K562 (cell line): ENCODE results near the gene TTC39B. TPM values are rescaled to one million over a fixed set of nuclear protein-coding genes. Genes with fewer than 3 reads are reported as not detected.

Source experiments
- ARNT ChIP-seq, 2 experiments: fragments of 450-650 bp; IDR thresholded peaks; 2 replicates each; pipeline ENCODE4 v1.6.1; 2016; ENCODE audit warnings: mild to moderate bottlenecking in 1 of 2
- KLF10 ChIP-seq: fragments of 250-450 bp; sonication (Bioruptor Pico); IDR thresholded peaks from 2 replicates; pipeline ENCODE4 v1.6.1; 2021; ENCODE audit warnings: matching md5 sums
- MCM7 ChIP-seq, 2 experiments: fragments of 450-650 bp; IDR thresholded peaks; 2 replicates each; pipeline ENCODE4 v1.6.1; 2016 to 2018
- RFX1 ChIP-seq: fragments of 450-650 bp; IDR thresholded peaks from 2 replicates; pipeline ENCODE4 v1.6.1; 2016; ENCODE audit warnings: mild to moderate bottlenecking, moderate library complexity
- XRCC4 ChIP-seq: IDR thresholded peaks from one replicate; pipeline ENCODE4 v1.6.1; 2011; ENCODE audit not compliant: insufficient read depth, insufficient read length; ENCODE audit errors: extremely low read depth
- ZBTB7A ChIP-seq: IDR thresholded peaks from 2 replicates; pipeline ENCODE4 v1.6.1; 2011; ENCODE audit warnings: low read depth, mild to moderate bottlenecking, low read length, moderate library complexity, borderline replicate concordance; ENCODE audit not compliant: control insufficient read depth
- ZNF507 ChIP-seq: conservative IDR thresholded peaks from 2 replicates; pipeline ENCODE4 v1.6.1; 2017; ENCODE audit warnings: missing genetic modification characterization, missing compliant biosample characterization
- polyA plus RNA-seq, 8 experiments: library from polyadenylated mRNA; depleted of rRNA in 4 of 8; stranded (reverse) in 5 of 8; unstranded in 3 of 8; fragments of >200 nt; fragmentation: Nextera tagmentation in 2 of 8; fragmentation: Illumina TruSeq in 1 of 8; extraction: Ambion mirVana in 2 of 8; extraction: Trizol in 1 of 8; gene quantifications; 2 replicates each; pipeline versions ENCODE4 v1.2.1 to v1.2.3, GENCODE V29; 2011 to 2014; ENCODE audit warnings: inconsistent platforms in 1 of 8, missing spikeins in 1 of 8
- total RNA-seq, 7 experiments: library from RNA; depleted of rRNA in 6 of 7; stranded (reverse); fragments of >200 nt in 6 of 7; fragmentation: Illumina TruSeq in 2 of 7; extraction: Trizol in 2 of 7; gene quantifications; 2 replicates each; pipeline versions ENCODE4 v1.2.1 to v1.2.3, GENCODE V29; 2011 to 2021; ENCODE audit warnings: low replicate concordance in 1 of 7
- TF ChIP-seq, protein P1 (sequence below): fragments of 450-650 bp; IDR thresholded peaks from 2 replicates; pipeline ENCODE4 v1.7.0; 2016; ENCODE audit warnings: borderline replicate concordance
- TF ChIP-seq, protein P2 (sequence below): sonication (generic); formaldehyde crosslinking; IDR thresholded peaks from 2 replicates; pipeline ENCODE4 v1.4.0; 2020; ENCODE audit warnings: mild to moderate bottlenecking, missing genetic modification reagents
- TF ChIP-seq, protein P3 (sequence below): fragments of 450-650 bp; IDR thresholded peaks from 2 replicates; pipeline ENCODE4 v1.6.1; 2014; ENCODE audit warnings: low read depth, mild to moderate bottlenecking, moderate library complexity, borderline replicate concordance
- TF ChIP-seq, protein P4 (sequence below): sonication (generic); formaldehyde crosslinking; IDR thresholded peaks from 2 replicates; pipeline ENCODE4 v1.8.1; 2023; ENCODE audit warnings: mild to moderate bottlenecking, missing genetic modification reagents
- TF ChIP-seq, protein P5 (sequence below): fragments of 450-650 bp; formaldehyde crosslinking; IDR thresholded peaks from 2 replicates; pipeline ENCODE4 v1.4.0; 2022; ENCODE audit warnings: mild to moderate bottlenecking, moderate library complexity
- TF ChIP-seq, protein P6 (sequence below): fragments of 450-650 bp; IDR thresholded peaks from one replicate; pipeline ENCODE4 v1.6.1; 2018; ENCODE audit warnings: mild to moderate bottlenecking, moderate library complexity; ENCODE audit not compliant: partially characterized antibody

TTC39B gene
- total and polyA plus RNA-seq, 9 of the 15 experiments (the other 6 are each of a cell fraction or from before 2014, with no cell fraction given): 0.32 to 1.2 (median 0.95) TPM

DNA sequence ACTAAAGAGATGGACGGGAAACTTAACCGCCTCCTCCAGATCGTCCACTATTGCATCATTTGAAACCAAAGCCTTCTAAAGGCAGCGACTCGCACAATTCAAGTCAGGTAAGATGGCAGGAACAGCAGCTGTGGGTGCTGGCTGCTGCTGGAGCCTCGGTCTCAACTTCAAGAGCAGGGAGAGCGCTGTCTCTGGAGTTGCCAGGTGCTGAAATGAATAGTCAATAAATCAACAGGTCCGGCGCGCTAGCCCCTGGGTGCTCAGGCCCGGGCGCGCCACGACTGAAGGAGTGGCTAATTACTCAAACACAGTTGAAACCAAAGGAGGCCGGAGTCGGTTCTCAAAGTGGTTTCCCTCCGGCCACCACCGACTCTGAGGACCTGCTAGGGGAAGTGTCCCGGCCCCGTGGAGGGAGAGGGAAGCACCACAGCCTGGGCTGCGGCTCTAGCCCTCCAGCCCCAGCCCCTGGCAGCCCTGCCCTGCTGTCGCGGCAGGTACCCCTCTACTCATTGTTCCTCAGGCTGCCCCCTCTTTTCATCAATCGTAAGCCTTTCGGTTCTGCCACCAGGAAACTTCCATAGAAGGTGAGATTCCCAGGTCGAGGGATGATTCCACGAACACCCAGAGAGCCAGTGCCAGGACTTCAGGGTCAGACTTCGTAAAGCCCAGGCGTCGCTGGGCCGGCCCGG lies 804 bp downstream of the TTC39B start (continued):
- TF ChIP-seq, protein P1, sequence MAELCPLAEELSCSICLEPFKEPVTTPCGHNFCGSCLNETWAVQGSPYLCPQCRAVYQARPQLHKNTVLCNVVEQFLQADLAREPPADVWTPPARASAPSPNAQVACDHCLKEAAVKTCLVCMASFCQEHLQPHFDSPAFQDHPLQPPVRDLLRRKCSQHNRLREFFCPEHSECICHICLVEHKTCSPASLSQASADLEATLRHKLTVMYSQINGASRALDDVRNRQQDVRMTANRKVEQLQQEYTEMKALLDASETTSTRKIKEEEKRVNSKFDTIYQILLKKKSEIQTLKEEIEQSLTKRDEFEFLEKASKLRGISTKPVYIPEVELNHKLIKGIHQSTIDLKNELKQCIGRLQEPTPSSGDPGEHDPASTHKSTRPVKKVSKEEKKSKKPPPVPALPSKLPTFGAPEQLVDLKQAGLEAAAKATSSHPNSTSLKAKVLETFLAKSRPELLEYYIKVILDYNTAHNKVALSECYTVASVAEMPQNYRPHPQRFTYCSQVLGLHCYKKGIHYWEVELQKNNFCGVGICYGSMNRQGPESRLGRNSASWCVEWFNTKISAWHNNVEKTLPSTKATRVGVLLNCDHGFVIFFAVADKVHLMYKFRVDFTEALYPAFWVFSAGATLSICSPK: no peak
- TF ChIP-seq RFX1 (no peak), XRCC4 (no peak), ARNT (IDR thresholded peaks at IDR 0.05) (no peak), ZBTB7A (no peak), MCM7 (IDR thresholded peaks at IDR 0.05) (no peak), KLF10 (CRISPR knock-in tag) (no peak), ZNF507 (tag) (no peak)
- TF ChIP-seq, protein P2, sequence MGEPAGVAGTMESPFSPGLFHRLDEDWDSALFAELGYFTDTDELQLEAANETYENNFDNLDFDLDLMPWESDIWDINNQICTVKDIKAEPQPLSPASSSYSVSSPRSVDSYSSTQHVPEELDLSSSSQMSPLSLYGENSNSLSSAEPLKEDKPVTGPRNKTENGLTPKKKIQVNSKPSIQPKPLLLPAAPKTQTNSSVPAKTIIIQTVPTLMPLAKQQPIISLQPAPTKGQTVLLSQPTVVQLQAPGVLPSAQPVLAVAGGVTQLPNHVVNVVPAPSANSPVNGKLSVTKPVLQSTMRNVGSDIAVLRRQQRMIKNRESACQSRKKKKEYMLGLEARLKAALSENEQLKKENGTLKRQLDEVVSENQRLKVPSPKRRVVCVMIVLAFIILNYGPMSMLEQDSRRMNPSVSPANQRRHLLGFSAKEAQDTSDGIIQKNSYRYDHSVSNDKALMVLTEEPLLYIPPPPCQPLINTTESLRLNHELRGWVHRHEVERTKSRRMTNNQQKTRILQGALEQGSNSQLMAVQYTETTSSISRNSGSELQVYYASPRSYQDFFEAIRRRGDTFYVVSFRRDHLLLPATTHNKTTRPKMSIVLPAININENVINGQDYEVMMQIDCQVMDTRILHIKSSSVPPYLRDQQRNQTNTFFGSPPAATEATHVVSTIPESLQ (CRISPR knock-in tag): no peak
- TF ChIP-seq, protein P3, sequence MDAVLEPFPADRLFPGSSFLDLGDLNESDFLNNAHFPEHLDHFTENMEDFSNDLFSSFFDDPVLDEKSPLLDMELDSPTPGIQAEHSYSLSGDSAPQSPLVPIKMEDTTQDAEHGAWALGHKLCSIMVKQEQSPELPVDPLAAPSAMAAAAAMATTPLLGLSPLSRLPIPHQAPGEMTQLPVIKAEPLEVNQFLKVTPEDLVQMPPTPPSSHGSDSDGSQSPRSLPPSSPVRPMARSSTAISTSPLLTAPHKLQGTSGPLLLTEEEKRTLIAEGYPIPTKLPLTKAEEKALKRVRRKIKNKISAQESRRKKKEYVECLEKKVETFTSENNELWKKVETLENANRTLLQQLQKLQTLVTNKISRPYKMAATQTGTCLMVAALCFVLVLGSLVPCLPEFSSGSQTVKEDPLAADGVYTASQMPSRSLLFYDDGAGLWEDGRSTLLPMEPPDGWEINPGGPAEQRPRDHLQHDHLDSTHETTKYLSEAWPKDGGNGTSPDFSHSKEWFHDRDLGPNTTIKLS: no peak
- TF ChIP-seq, protein P4, sequence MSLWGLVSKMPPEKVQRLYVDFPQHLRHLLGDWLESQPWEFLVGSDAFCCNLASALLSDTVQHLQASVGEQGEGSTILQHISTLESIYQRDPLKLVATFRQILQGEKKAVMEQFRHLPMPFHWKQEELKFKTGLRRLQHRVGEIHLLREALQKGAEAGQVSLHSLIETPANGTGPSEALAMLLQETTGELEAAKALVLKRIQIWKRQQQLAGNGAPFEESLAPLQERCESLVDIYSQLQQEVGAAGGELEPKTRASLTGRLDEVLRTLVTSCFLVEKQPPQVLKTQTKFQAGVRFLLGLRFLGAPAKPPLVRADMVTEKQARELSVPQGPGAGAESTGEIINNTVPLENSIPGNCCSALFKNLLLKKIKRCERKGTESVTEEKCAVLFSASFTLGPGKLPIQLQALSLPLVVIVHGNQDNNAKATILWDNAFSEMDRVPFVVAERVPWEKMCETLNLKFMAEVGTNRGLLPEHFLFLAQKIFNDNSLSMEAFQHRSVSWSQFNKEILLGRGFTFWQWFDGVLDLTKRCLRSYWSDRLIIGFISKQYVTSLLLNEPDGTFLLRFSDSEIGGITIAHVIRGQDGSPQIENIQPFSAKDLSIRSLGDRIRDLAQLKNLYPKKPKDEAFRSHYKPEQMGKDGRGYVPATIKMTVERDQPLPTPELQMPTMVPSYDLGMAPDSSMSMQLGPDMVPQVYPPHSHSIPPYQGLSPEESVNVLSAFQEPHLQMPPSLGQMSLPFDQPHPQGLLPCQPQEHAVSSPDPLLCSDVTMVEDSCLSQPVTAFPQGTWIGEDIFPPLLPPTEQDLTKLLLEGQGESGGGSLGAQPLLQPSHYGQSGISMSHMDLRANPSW (CRISPR knock-in tag): no peak
- TF ChIP-seq, protein P5, sequence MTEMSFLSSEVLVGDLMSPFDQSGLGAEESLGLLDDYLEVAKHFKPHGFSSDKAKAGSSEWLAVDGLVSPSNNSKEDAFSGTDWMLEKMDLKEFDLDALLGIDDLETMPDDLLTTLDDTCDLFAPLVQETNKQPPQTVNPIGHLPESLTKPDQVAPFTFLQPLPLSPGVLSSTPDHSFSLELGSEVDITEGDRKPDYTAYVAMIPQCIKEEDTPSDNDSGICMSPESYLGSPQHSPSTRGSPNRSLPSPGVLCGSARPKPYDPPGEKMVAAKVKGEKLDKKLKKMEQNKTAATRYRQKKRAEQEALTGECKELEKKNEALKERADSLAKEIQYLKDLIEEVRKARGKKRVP: peak; percentile 75; the same call in 1 of the 2 replicates
- TF ChIP-seq, protein P6, sequence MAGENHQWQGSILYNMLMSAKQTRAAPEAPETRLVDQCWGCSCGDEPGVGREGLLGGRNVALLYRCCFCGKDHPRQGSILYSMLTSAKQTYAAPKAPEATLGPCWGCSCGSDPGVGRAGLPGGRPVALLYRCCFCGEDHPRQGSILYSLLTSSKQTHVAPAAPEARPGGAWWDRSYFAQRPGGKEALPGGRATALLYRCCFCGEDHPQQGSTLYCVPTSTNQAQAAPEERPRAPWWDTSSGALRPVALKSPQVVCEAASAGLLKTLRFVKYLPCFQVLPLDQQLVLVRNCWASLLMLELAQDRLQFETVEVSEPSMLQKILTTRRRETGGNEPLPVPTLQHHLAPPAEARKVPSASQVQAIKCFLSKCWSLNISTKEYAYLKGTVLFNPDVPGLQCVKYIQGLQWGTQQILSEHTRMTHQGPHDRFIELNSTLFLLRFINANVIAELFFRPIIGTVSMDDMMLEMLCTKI: no peak
